Subcutaneous abdominal adipose tissue (tissue), 5 donors: Measurements from ENCODE around the gene SLC22A12.
A peak's percentile ranks its signal among the peaks of the same experiment; 100 is the strongest.
"Not testable (repeated sequence)": the region's sequence is repeated elsewhere in the genome, so short reads cannot be mapped to it uniquely, and the experiment has no call there.

Experiments used
- H3K27ac ChIP-seq: one replicate; pipeline ENCODE4 v1.7.0; 2013; ENCODE audit warnings: low read depth, mild to moderate bottlenecking, inconsistent platforms, low read length, moderate library complexity
- H3K27me3 ChIP-seq, 5 donors: one replicate each; pipeline ENCODE4 v1.7.0; 2013; ENCODE audit warnings: low read length in 5 of 5, inconsistent platforms in 1 of 5; ENCODE audit not compliant: control insufficient read depth in 5 of 5, insufficient read depth in 4 of 5
- H3K36me3 ChIP-seq, 5 donors: one replicate each; pipeline ENCODE4 v1.7.0; 2013; ENCODE audit warnings: low read length in 5 of 5; ENCODE audit not compliant: control insufficient read depth in 5 of 5, insufficient read depth in 5 of 5
- H3K4me1 ChIP-seq, 5 donors: one replicate each; pipeline ENCODE4 v1.7.0; 2013; ENCODE audit warnings: low read length in 5 of 5, mild to moderate bottlenecking in 3 of 5, moderate library complexity in 1 of 5; ENCODE audit not compliant: control insufficient read depth in 5 of 5, insufficient read depth in 5 of 5
- H3K4me3 ChIP-seq, 5 donors: one replicate each; pipeline ENCODE4 v1.7.0; 2013; ENCODE audit warnings: low read length in 5 of 5, low read depth in 1 of 5
- H3K9ac ChIP-seq, 5 donors: one replicate each; pipeline ENCODE4 v1.7.0; 2013; ENCODE audit warnings: low read length in 5 of 5, mild to moderate bottlenecking in 4 of 5, moderate library complexity in 3 of 5
- H3K9me3 ChIP-seq, 5 donors: one replicate each; pipeline ENCODE4 v1.7.0; 2013; ENCODE audit warnings: low read length in 5 of 5; ENCODE audit not compliant: control insufficient read depth in 5 of 5
- donor health status: healthy.
- donor health status: healthy.
- donor health status: healthy.
- donor health status: healthy.
- donor health status: healthy.

The SLC22A12 gene

DNA sequence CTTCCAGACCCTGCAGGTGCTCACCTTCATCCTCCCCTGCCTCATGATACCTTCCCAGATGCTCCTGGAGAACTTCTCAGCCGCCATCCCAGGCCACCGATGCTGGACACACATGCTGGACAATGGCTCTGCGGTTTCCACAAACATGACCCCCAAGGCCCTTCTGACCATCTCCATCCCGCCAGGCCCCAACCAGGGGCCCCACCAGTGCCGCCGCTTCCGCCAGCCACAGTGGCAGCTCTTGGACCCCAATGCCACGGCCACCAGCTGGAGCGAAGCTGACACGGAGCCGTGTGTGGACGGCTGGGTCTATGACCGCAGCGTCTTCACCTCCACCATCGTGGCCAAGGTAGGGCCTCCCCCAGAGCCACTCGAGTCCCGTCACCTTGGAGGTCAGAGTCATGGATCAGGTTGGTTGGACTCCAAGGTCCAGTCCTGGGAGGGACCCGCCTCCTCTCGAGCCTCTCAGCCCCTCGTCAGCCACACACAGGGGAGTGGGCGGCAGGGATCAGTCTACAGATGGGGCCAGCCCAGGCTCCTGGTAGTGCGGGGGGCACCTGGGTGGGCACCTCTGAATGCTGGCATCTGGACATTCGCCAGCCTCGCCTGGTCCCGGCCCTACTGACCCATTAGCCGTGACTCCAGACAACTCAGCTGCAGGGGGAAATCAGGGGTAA, 34.8 kb upstream of the SLC22A12 start:
- H3K9me3 ChIP-seq = no peaks in the 10 kb centered on the region
- H3K4me1 ChIP-seq = peaks cover 9 to 24% (median 22%) of the 10 kb centered on the region in 5 donors
- H3K27ac ChIP-seq = no peak overlapping the region
- no peaks in the 10 kb centered on the region for H3K36me3 ChIP-seq
- H3K4me3 ChIP-seq = no peak overlapping the region
- peaks cover 7 to 11% (median 8%) of the 10 kb centered on the region in 5 donors for H3K27me3 ChIP-seq
- peak overlapping the region in 1 of 5 donors; percentile 22 for H3K9ac ChIP-seq

GRCh38 chr11:64556721-64557250, 34.2 kb upstream of the SLC22A12 start:
- Histone ChIP-seq H3K27me3 (peaks cover 7 to 11% (median 8%) of the 10 kb centered on the region in 5 donors), H3K36me3 (no peaks in the 10 kb centered on the region), H3K9ac (no peak overlapping the region), H3K9me3 (no peaks in the 10 kb centered on the region), H3K4me1 (peaks cover 9 to 24% (median 22%) of the 10 kb centered on the region in 5 donors), H3K27ac (no peak overlapping the region), H3K4me3 (no peak overlapping the region)

- Histone ChIP-seq H3K27me3 (peaks cover 7 to 11% (median 8%) of the 10 kb centered on the region in 5 donors), H3K36me3 (no peaks in the 10 kb centered on the region), H3K9me3 (no peaks in the 10 kb centered on the region), H3K4me3 (no peak overlapping the region), H3K27ac (no peak overlapping the region), H3K9ac (no peak overlapping the region), H3K4me1 (peaks cover 9 to 24% (median 22%) of the 10 kb centered on the region in 5 donors)
Observed at GRCh38 chr11:64558065-64558745, 32.8 kb upstream of the SLC22A12 start.

- Histone ChIP-seq H3K4me1 (peaks cover 6 to 19% (median 18%) of the 10 kb centered on the region in 5 donors), H3K27ac (no peak overlapping the region), H3K27me3 (peaks cover 7 to 11% (median 8%) of the 10 kb centered on the region in 5 donors), H3K9ac (no peak overlapping the region), H3K4me3 (no peak overlapping the region), H3K9me3 (no peaks in the 10 kb centered on the region), H3K36me3 (no peaks in the 10 kb centered on the region)
Observed at GRCh38 chr11:64558869-64559268, 32.2 kb upstream of the SLC22A12 start.

GRCh38 chr11:64559351-64560138, 31.5 kb upstream of the SLC22A12 start:
- no peak overlapping the region for H3K4me3 ChIP-seq
- H3K9ac ChIP-seq = no peak overlapping the region
- no peaks in the 10 kb centered on the region for H3K36me3 ChIP-seq
- H3K27ac ChIP-seq = no peak overlapping the region
- peaks cover 1 to 13% (median 11%) of the 10 kb centered on the region in 5 donors for H3K4me1 ChIP-seq
- no peaks in the 10 kb centered on the region for H3K9me3 ChIP-seq
- H3K27me3 ChIP-seq = peaks cover 7 to 11% (median 9%) of the 10 kb centered on the region in 5 donors

DNA sequence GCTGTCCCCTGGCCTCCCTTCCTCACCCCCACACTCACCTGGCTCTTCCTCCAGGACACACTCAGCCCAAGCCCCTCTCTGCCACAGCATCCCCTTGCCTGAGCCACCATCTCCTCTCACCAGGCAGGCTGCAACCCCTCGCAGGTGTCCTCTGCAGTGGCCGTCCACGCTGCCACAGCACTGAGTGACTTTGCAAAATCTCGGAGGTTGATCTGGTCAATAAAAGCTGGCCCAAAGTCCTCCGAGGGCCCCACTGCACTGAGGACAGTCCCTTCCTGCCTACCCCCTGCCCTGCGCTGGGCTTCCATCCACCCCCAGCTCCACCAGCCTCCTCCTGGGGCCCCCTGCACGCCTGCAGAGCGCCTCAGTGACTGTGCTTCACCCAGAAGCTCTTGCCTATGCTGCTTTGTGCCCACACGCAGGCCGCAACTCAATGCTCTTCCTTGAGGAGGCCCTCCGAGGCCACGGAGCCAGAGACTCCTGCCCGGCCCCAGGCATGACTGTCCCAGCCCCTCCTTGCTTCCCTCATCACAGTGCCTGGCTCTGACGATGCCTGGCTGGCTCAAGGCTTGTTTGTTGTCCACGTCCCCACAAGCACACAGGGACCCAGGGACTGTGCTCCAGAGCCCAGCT, 30.8 kb upstream of the SLC22A12 start:
- Histone ChIP-seq H3K27me3 (peaks cover 7 to 14% (median 9%) of the 10 kb centered on the region in 5 donors), H3K4me1 (peaks cover 0 to 6% (median 5%) of the 10 kb centered on the region in 5 donors), H3K36me3 (no peaks in the 10 kb centered on the region), H3K27ac (no peak overlapping the region), H3K9me3 (no peaks in the 10 kb centered on the region), H3K4me3 (no peak overlapping the region), H3K9ac (no peak overlapping the region)

DNA sequence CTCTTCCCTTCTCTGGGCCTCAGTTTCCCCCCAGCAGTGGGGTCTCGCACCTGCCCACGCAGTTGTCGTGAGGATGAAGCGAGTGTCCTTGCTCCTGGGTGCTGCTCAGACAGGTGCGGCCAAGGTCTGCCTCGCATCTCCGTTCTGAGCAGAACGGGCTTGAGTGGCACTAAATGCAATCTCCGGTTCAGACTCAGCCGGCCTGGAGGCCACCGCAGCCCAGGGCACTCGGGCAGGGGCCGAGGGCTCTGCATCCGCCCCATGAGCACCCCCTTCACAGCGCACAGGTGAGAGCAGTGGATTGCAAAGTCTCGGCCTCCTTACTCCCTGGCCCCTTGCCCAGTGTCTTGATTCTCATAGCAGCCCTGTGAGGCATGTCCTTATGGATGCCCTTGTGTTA, 30.1 kb upstream of the SLC22A12 start:
- no peaks in the 10 kb centered on the region for H3K36me3 ChIP-seq
- no peak overlapping the region for H3K4me3 ChIP-seq
- no peak overlapping the region for H3K9ac ChIP-seq
- peaks cover 0 to under 1% (median under 1%) of the 10 kb centered on the region in 5 donors for H3K4me1 ChIP-seq
- H3K27ac ChIP-seq = no peak overlapping the region
- H3K27me3 ChIP-seq = peaks cover 7 to 14% (median 9%) of the 10 kb centered on the region in 5 donors
- H3K9me3 ChIP-seq = no peaks in the 10 kb centered on the region

- H3K4me1 ChIP-seq, H3K27ac ChIP-seq, H3K9me3 ChIP-seq, H3K4me3 ChIP-seq, H3K9ac ChIP-seq, H3K36me3 ChIP-seq: not testable (repeated sequence)
- peaks cover 7 to 14% (median 9%) of the 10 kb centered on the region in 5 donors for H3K27me3 ChIP-seq
Observed at GRCh38 chr11:64561429-64561828, 29.6 kb upstream of the SLC22A12 start.

GRCh38 chr11:64561984-64562722, 28.9 kb upstream of the SLC22A12 start:
- Histone ChIP-seq H3K36me3 (no peaks in the 10 kb centered on the region), H3K4me3 (no peak overlapping the region), H3K9ac (no peak overlapping the region), H3K9me3 (no peaks in the 10 kb centered on the region), H3K27ac (no peak overlapping the region), H3K4me1 (peaks cover 2 to 13% (median 12%) of the 10 kb centered on the region in 5 donors), H3K27me3 (peaks cover 7 to 14% (median 9%) of the 10 kb centered on the region in 5 donors)
